HG03025 (cell line): ENCODE results near the gene ASB15.

Experiments
- ATAC-seq: cut with Tn5 transposase; IDR thresholded peaks from one replicate; pipeline ENCODE4 v1.9.1; 2021; ENCODE audit warnings: mild to moderate bottlenecking, moderate library complexity; ENCODE audit not compliant: unreplicated experiment, low FRiP score

The ASB15 gene

DNA sequence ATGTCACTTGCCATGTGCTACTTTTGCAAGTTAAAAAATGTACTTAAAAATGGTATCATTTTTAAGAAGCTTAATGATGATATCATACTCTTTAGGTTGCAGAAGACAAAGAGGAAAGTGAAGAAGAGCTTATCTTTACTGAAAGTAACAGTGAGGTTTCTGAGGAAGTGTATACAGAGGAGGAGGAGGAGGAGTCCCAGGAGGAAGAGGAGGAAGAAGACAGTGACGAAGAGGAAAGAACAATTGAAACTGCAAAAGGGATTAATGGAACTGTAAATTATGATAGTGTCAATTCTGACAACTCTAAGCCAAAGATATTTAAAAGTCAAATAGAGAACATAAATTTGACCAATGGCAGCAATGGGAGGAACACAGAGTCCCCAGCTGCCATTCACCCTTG lies 60.1 kb downstream of the ASB15 start:
- ATAC-seq: no peak

GRCh38 chr7:123662293-123662692 lies 60.7 kb downstream of the ASB15 start:
- ATAC-seq: no peak

GRCh38 chr7:123662755-123663154 lies 61.1 kb downstream of the ASB15 start:
- ATAC-seq: no peak

DNA sequence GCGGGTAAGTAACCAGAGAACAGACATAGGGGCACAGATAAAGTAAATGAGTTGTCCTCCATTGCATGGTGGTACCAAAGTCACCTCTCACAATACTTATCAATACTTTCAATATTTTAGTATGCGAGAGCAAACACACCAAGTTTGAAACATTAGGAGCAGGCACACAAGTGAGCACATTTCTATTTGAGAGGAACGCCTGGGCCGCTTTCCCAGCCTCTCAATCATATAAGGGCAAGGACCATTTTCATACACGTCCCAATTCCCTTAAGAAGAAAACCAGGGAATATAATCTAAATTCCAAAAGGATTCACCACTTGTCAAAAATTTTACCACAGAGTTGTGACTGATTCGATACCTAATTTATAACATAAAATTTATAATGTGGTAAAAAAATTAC lies 61.6 kb downstream of the ASB15 start:
- no peak for ATAC-seq

GRCh38 chr7:123665157-123665556 lies 63.5 kb downstream of the ASB15 start:
- no peak for ATAC-seq

GRCh38 chr7:123665896-123666295 lies 64.3 kb downstream of the ASB15 start:
- no peak for ATAC-seq

GRCh38 chr7:123666492-123666891 lies 64.9 kb downstream of the ASB15 start:
- no peak for ATAC-seq

- no peak for ATAC-seq
Measured at GRCh38 chr7:123669485-123669884, 67.9 kb downstream of the ASB15 start.

DNA sequence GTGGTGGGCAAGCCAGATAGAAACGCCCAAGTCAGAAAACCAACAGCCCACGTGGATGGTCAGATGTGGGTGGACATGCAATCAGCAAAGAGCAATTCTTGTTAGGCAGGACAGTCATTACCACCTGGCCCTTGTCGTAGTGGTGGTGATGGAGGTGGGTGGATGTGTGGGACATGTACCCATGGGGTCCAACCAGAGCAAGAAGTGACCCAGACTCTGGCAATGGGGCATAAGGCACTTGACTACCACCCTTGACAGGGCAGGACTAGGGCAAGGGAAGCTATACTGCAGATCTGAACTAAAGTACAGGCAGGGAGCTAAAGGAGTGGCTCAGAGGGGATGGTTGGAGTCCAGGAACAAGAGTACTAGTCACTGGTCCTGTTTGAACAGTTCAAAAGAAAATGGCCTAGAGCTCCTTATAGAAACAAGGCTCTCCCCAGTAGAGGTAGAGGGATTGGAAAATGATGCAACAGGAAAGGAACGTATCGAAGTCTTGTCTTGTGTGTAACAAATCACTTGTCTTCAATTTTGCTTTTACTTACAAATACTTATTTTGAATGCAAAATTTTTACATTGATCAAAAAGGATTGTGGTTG lies 71.6 kb downstream of the ASB15 start:
- no peak for ATAC-seq

DNA sequence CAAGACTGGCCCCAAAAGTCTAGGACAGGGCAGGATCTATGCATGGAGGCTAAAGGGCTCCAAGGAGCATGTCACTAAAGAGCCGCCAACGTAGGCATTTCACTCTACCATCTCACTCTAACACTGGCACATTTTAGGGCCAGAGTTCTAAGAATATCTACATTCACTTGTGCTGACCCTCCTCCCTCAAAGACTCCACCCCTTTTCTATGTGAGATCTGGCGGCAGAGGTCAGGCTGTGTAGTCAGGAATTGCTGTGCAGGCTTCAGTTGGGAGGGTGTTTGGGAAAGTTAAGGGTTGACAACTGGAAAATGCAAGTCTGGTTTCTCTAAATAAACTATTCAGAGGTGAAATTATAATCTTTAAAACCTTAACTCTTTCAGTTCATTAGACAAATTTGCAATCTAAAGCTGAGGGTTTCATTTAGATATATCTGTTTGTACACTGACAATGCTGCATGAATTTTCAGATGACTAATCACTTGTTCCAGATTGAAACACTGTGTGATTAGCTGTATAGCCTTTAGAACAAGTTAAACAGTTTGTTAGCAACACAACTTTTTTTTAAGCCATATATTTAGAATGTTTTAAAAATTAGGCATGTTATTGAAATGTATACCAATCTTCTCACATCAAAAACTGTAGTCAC lies 72.3 kb downstream of the ASB15 start:
- no peak for ATAC-seq

- no peak for ATAC-seq
Measured at GRCh38 chr7:123674399-123675180, 73.0 kb downstream of the ASB15 start.

GRCh38 chr7:123675181-123675473 lies 73.5 kb downstream of the ASB15 start:
- no peak for ATAC-seq

- ATAC-seq: no peak
Measured at GRCh38 chr7:123677061-123677715, 75.6 kb downstream of the ASB15 start.

- ATAC-seq: no peak
Measured at GRCh38 chr7:123679614-123680013, 78.0 kb downstream of the ASB15 start.

DNA sequence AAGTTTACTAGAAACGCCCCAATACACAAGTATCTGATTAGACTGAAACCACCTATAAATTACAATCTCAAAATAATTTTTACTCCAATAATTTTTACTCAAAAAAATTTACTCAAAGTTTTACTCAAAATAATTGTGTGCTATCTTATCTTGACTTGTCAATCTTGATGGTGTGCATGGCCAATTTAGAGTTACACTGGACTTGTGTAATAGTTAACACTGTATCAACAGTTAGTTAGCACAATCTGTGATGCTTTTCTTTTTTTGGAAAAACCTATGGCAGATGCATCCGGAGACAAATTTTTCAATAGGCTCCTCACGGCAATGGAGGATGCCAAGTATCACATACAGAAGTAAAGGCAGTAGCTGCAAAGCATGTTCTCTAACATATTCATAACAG lies 79.0 kb downstream of the ASB15 start:
- no peak for ATAC-seq

DNA sequence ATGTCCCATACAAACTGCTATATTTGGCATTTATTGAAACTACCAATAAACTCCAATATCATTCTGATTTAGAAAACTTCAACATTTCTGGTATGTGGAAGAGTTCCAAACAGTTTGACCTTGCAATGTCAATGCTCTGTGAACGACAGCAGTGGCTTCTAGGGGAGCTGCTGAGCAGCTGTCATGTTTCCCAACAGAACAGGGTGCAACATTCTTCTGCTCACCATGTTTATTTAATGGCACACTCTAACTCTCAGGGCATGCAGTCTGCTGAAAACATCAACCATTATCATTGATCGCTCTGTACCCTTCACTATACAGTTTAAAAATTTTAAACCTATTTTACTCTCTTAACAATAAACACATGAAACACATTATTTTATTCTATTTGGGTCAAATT lies 79.9 kb downstream of the ASB15 start:
- ATAC-seq: no peak

DNA sequence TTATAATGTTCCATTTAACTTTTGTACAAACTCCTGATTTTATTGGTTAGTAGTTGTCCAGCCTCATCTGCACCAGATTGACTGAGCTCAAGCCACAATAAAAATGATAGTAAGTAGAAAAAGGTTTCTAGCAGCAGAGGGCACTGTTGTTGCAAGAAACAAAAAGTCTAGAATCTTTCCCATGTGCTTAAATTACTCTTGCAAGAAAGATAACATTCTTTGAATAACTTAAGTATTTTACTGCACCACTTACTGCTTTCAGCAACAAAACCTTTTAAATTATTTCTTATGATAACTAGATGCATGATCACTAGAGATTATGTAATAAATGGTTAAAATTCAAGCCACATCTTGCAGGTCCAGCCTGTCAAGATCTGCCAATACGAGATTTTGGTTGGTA lies 81.1 kb downstream of the ASB15 start:
- no peak for ATAC-seq

DNA sequence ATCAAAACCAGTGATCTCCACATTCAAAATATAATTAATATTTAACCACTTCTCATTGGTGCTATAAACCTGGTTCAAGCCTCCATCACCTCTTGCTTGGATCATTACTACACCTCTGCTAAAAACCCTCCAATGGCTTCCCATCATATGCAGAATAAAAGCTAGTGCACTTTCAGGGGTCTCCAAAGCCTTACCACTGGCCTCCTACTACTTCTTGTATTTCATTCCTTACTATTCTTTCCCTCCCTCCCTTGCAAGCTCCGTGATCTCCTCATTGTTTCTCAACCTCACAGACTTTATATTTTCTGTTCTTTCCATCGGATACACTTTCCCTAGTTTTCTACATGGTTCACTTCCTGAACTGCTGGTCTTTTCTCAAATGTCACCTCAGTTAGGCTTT lies 85.5 kb downstream of the ASB15 start:
- ATAC-seq: no peak

- ATAC-seq: no peak
Measured at GRCh38 chr7:123687727-123688126, 86.1 kb downstream of the ASB15 start.
